LNCaP clone FGC (cell line): ENCODE results near the gene PURB.
"Not testable (repeated sequence)": the region's sequence is repeated elsewhere in the genome, so short reads cannot be mapped to it uniquely, and the experiment has no call there.

Experiments
- DNase-seq: peaks from one replicate; pipeline ENCODE4 v3.0.0-alpha.2; 2011; ENCODE audit warnings: low read depth
- H3K4me3 ChIP-seq: 2 replicates; pipeline ENCODE4 v1.5.1; 2011; ENCODE audit warnings: mild to moderate bottlenecking, low read depth, low read length, control low read depth
- CTCF ChIP-seq: IDR thresholded peaks from 2 replicates; pipeline ENCODE4 v1.5.1; 2012; ENCODE audit warnings: mild to moderate bottlenecking; ENCODE audit not compliant: control insufficient read depth, insufficient read depth; ENCODE audit errors: extremely low read depth

Gene PURB

GRCh38 chr7:44885394-44886317, at the start of gene PURB:
Gene PURB (minus strand): TSS chr7:44885530. CDS start chr7:44885348, 182 bp downstream.
- H3K4me3 ChIP-seq: peak within 1 kb of the TSS; percentile 91
- DNase-seq: peak; percentile 84
- TF ChIP-seq CTCF: 0 out of 2 replicates have a peak, but pooled peaks have one; percentile 0

GRCh38 chr7:44935016-44935415, 49.7 kb upstream of the PURB start:
- DNase-seq: no peak
- TF ChIP-seq CTCF: no peak
- no peak overlapping the region for H3K4me3 ChIP-seq

GRCh38 chr7:44934510-44934909, 49.2 kb upstream of the PURB start:
- DNase-seq: not testable (repeated sequence)

GRCh38 chr7:44930921-44931320, 45.6 kb upstream of the PURB start:
- no peak overlapping the region for H3K4me3 ChIP-seq
- no peak for DNase-seq
- TF ChIP-seq CTCF: no peak

More at GRCh38 chr7:44934510-44934909, 49.2 kb upstream of the PURB start:
- H3K4me3 ChIP-seq: not testable (repeated sequence)

- no peak for TF ChIP-seq CTCF
- H3K4me3 ChIP-seq: no peak overlapping the region
- no peak for DNase-seq
Measured at GRCh38 chr7:44922351-44922694, 37.0 kb upstream of the PURB start.

- DNase-seq: peak; percentile 3
- H3K4me3 ChIP-seq: no peak overlapping the region
- TF ChIP-seq CTCF: peak; percentile 86
Measured at GRCh38 chr7:44921607-44922350, 36.4 kb upstream of the PURB start.

- DNase-seq: no peak
- TF ChIP-seq CTCF: no peak
- H3K4me3 ChIP-seq: no peak overlapping the region
Measured at GRCh38 chr7:44920119-44920518, 34.8 kb upstream of the PURB start.
